Mesothelial cell of epicardium (in vitro differentiated cells): Measurements from ENCODE around the gene PISD. TPM values are rescaled to one million over a fixed set of nuclear protein-coding genes. Genes with fewer than 3 reads are reported as not detected.

Experiments
- DNase-seq, 2 experiments: peaks; one replicate each; pipeline ENCODE4 v3.0.0; 2021; ENCODE audit warnings: low spot score in 2 of 2; ENCODE audit not compliant: unreplicated experiment in 2 of 2
- H3K27ac Mint-ChIP-seq: 2 replicates; pipeline ENCODE4 v1.8.0; 2021; ENCODE audit warnings: mixed read lengths
- H3K27me3 Mint-ChIP-seq: 2 replicates; pipeline ENCODE4 v1.8.0; 2021; ENCODE audit warnings: low read depth, mixed read lengths
- H3K36me3 Mint-ChIP-seq: 2 replicates; pipeline ENCODE4 v1.8.0; 2021; ENCODE audit warnings: mixed read lengths
- H3K4me1 Mint-ChIP-seq: 2 replicates; pipeline ENCODE4 v1.8.0; 2021; ENCODE audit warnings: mixed read lengths
- H3K4me3 Mint-ChIP-seq: 2 replicates; pipeline ENCODE4 v1.8.0; 2021; ENCODE audit warnings: mild to moderate bottlenecking, moderate library complexity, mixed read lengths
- H3K9me3 Mint-ChIP-seq: 2 replicates; pipeline ENCODE4 v1.8.0; 2021; ENCODE audit warnings: mixed read lengths
- total RNA-seq: library from RNA; stranded (reverse); gene quantifications from 3 replicates; pipeline ENCODE4 v1.2.1, GENCODE V29; 2021
- TF ChIP-seq, protein P1 (sequence below): fragments of 200-600 bp; sonication (generic); IDR thresholded peaks from one replicate; pipeline ENCODE4 v1.5.0; 2021; ENCODE audit warnings: antibody characterized with exemption; ENCODE audit not compliant: unreplicated experiment

PISD gene
- total RNA-seq, 1 donor from 2014 or later: 40.4 TPM

DNA sequence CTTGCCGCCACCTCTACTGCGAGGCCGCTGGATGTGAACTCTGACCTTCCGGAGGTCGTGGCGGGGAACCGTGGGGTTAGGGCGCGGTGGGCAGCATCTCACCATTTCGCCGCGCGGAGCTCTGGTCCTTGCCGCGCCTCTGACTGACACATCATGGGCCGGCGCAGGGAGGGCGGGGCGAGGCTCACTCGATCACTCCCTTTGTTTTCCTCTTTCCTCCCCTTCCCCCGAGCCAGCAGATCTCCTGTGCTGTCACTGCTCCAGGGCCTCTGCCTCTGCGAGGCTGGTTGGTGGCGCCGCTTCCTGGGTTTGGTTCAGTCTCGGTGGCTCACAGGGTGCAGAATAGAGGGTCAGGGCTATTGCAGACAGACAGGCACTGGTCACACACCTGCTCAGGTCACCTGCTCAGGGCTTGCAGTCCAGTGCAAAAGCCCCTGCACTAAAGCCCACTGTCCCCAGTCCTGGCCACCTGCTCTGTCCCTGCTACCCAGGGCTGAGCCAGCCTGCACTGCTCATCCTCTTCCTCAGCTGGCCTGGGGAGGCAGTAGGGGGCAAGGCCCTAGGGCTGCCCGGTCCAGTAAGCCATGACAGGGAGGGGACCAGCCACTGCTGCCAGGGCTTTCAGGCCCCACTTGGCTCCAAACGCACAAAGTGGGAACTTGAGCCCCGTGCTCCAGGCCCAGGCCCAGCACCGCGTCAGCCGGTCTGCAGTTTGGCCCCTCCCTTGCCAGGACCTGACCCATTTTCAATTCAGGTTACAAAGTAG lies 36.2 kb downstream of the PISD start:
- Mint-ChIP-seq H3K4me3 (no peak overlapping the region), H3K36me3 (no peaks in the 10 kb centered on the region), H3K27me3 (no peaks in the 10 kb centered on the region), H3K27ac (no peak overlapping the region), H3K9me3 (no peaks in the 10 kb centered on the region), H3K4me1 (peaks cover 12% of the 10 kb centered on the region)
- TF ChIP-seq, protein P1, sequence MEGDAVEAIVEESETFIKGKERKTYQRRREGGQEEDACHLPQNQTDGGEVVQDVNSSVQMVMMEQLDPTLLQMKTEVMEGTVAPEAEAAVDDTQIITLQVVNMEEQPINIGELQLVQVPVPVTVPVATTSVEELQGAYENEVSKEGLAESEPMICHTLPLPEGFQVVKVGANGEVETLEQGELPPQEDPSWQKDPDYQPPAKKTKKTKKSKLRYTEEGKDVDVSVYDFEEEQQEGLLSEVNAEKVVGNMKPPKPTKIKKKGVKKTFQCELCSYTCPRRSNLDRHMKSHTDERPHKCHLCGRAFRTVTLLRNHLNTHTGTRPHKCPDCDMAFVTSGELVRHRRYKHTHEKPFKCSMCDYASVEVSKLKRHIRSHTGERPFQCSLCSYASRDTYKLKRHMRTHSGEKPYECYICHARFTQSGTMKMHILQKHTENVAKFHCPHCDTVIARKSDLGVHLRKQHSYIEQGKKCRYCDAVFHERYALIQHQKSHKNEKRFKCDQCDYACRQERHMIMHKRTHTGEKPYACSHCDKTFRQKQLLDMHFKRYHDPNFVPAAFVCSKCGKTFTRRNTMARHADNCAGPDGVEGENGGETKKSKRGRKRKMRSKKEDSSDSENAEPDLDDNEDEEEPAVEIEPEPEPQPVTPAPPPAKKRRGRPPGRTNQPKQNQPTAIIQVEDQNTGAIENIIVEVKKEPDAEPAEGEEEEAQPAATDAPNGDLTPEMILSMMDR: no peak
- DNase-seq: no peak

DNA sequence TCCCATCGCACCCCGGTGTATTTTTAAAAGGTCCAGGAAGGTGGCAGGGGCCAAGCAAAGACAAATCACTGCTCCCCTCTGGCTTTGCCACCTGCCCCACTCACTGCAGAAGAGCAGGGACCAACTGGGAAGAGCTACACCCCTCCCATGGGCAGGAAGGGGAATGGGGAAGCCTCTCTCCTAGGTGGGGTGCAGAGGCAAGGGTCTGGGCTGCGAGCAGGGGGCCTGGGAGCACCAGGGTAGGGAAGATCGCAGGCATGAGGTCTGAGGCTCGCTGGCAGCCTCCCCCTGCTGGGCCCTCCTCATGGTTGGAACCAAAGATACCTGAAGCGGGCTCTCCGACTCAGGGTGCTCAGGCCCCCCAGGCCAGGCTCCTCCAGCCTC lies 36.8 kb downstream of the PISD start:
- DNase-seq: no peak
- TF ChIP-seq, protein P1: no peak
- no peaks in the 10 kb centered on the region for H3K36me3 Mint-ChIP-seq
- H3K4me1 Mint-ChIP-seq: peaks cover 10% of the 10 kb centered on the region
- H3K27ac Mint-ChIP-seq: no peak overlapping the region
- no peaks in the 10 kb centered on the region for H3K27me3 Mint-ChIP-seq
- H3K9me3 Mint-ChIP-seq: no peaks in the 10 kb centered on the region
- H3K4me3 Mint-ChIP-seq: no peak overlapping the region

DNA sequence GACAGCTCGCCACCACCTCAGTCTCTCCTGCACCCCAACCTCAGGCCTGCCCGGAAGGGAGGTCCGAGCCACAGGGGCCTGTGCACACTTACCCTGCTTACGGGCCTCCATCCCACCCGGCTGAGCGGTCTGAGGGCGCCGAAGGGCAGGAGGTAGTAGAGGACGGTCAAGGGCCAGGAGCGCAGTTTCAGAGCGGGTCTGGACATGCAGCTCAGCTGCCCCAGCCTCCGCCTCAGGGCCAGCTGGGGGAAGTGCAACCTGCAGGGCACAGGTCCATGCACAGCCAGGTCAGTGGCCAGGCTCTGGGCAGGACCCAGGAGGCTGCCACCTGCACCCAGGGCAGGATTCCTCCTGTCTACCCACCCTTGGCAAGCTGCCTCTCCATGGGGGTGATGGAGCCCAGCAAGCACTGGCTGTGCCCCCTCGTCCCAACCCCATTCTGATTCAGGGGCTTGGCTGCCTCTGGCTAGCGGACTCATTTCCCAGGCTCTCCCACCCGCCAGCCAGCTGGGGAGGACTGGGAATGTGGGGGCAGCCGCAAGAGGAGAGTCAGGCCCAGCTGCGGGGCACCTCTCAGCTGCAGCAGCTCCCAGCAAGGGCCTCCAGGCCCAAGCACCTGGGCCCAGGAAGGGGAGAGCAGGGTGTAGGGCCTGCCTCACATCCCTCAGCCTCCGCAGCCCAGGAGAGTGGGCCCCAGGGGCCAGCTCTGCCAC lies 38.3 kb downstream of the PISD start:
- H3K36me3 Mint-ChIP-seq: peaks cover 3% of the 10 kb centered on the region
- no peak overlapping the region for H3K27ac Mint-ChIP-seq
- no peak overlapping the region for H3K4me3 Mint-ChIP-seq
- DNase-seq: no peak
- peaks cover 10% of the 10 kb centered on the region for H3K4me1 Mint-ChIP-seq
- TF ChIP-seq, protein P1: no peak
- no peaks in the 10 kb centered on the region for H3K9me3 Mint-ChIP-seq
- no peaks in the 10 kb centered on the region for H3K27me3 Mint-ChIP-seq

DNA sequence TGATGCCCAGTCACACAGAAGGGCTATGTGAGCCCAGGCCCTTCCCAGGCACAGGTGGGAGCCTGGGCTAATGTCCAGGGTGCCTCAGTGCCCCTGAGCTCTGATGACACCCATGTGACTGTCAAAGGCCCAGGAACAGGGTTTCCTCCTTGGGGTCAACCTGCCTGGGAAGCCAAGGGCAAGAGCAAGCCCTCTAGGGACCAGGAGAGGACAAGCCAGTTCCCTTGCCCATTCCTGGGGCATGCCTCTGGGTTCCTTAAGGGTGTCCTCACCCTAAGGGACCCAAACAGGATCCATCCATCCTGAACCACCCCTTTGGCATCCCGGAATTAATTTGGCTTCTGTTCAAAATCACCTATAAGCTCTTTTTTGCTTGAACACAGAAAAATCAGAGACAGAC lies 39.0 kb downstream of the PISD start:
- Mint-ChIP-seq H3K27ac (no peak overlapping the region), H3K4me3 (no peak overlapping the region), H3K9me3 (no peaks in the 10 kb centered on the region), H3K4me1 (peaks cover 10% of the 10 kb centered on the region), H3K27me3 (no peaks in the 10 kb centered on the region), H3K36me3 (peaks cover 3% of the 10 kb centered on the region)
- TF ChIP-seq, protein P1: no peak
- no peak for DNase-seq

DNA sequence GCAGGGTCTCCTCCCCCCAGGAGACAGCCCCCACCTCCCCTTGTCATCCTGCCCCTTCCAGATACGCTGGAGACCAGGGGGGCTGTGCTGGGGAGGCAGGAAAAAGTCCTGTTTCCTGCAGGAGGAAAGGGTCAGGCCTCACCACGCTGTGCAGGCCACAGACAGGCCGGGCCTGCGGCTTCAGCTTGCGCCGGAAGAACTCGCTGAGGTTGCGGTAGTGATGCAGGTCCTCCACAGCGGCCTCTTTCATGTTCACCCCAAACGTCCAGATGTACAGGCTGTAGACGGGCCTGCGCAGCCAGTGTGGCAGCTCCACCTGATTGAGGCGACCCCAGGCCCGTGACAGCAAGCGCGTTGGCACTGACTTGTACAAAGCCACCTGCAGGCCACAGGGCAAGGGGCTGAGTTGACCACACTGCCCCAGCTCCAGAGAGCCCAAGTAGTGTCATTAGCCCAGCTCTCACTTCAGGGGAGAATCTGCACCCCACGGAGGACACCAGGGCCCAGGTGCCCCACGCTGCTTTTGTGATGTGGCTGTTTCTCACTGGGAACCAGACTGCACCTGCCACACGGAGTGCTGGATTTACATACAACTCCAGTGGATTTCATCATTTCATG lies 40.4 kb downstream of the PISD start:
- H3K36me3 Mint-ChIP-seq: peaks cover 3% of the 10 kb centered on the region
- H3K27me3 Mint-ChIP-seq: no peaks in the 10 kb centered on the region
- H3K4me1 Mint-ChIP-seq: peaks cover 9% of the 10 kb centered on the region
- no peak overlapping the region for H3K27ac Mint-ChIP-seq
- no peak for DNase-seq
- TF ChIP-seq, protein P1: no peak
- no peak overlapping the region for H3K4me3 Mint-ChIP-seq
- no peaks in the 10 kb centered on the region for H3K9me3 Mint-ChIP-seq
